GM19324 (cell line): ENCODE data around the gene CHST10.
"Not testable (repeated sequence)": the region's sequence is repeated elsewhere in the genome, so short reads cannot be mapped to it uniquely, and the experiment has no call there.

ENCODE experiments used
- ATAC-seq: cut with Tn5 transposase; IDR thresholded peaks from one replicate; pipeline ENCODE4 v1.9.1; 2021; ENCODE audit warnings: mild to moderate bottlenecking, moderate library complexity; ENCODE audit not compliant: unreplicated experiment, low FRiP score

The CHST10 gene

GRCh38 chr2:100344433-100344832 is 73.0 kb downstream of the CHST10 start:
- ATAC-seq: no peak

- ATAC-seq: not testable (repeated sequence)
Measured at GRCh38 chr2:100342466-100342865, 75.0 kb downstream of the CHST10 start.
